Activated T-cell treated with anti-CD3 and anti-CD28 coated beads for 4 hours (primary cell): ENCODE results near the gene TCL1A.
"Not testable (repeated sequence)": the region's sequence is repeated elsewhere in the genome, so short reads cannot be mapped to it uniquely, and the experiment has no call there.

Experiments
- DNase-seq: peaks from one replicate; pipeline ENCODE4 v3.0.0-alpha.2; 2020

The TCL1A gene, protein sequence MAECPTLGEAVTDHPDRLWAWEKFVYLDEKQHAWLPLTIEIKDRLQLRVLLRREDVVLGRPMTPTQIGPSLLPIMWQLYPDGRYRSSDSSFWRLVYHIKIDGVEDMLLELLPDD

DNA sequence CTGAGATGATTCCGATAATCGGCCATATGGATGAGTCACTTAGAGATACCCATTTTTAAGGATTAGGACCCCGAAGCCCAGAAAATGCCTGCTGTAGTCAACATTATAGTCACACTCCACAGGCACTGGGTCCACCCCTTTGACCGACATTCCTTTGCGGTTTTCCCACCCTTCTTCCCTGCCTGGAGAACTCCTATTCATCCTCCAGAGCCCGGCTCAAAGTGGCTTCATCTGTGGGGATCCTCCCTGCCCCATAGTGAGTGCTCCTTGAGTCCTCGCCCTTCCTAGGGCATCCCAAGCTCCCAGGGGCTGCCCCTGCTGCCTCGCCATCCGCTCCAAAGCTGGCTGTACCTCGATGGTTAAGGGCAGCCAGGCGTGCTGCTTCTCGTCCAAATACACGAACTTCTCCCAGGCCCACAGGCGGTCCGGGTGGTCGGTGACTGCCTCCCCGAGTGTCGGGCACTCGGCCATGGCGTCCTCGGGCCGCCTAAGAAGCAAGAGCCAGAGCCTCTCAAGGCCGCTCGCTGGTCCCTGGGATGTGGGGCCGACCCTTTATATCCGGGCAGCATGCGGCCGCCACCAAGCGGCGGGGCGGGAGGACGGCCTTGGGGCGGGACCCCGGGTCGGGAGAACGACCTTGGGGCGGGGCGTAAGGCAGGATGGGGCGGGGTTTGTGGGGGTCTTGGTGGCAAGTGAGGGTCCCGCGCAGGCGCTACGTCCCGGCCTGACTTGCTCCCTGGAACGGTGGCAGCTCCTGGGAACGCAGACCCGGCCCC is at the start of gene TCL1A:
TCL1A (minus strand) TSS at position 530 of the 776 bp plus-strand sequence; CDS start at position 471, 59 bp downstream.
- no peak for DNase-seq

DNA sequence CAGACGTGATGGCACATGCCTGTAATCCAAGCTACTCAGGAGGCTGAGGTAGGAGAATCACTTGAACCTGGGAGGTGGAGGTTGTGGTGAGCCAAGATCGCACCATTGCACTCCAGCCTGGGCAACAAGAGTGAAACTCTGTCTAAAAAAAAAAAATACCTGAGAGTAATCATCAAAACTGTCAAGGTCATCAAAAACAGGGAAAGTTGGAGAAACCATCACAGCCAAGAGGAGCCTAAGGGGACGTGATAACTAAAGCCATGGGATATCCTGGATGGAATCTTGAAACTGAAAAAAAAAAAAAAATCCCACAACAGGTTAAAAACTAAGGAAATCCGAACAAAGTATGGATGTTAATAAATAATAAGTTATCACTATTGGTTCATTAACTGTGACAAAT is 49.1 kb upstream of the TCL1A start:
- DNase-seq = not testable (repeated sequence)

DNA sequence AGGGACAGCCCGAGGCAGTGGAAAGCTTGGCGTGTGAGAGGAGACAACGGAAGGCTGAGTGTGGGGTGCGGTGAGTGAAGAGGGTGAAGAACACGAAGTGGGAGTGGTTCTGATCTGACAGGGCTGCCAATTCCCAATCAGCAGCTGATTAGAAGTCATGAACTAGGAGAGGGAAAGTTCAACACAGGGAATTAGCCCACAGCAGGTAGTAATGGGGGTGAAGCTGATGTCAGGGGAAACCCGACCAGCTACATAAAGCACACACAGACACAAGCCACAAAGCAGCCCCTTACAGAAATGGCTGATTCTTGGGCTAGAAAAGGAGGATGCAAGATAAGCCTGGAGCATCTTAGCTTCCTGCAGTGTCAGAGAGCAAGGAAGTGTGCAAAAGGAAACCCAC is 47.5 kb upstream of the TCL1A start:
- DNase-seq = no peak

DNA sequence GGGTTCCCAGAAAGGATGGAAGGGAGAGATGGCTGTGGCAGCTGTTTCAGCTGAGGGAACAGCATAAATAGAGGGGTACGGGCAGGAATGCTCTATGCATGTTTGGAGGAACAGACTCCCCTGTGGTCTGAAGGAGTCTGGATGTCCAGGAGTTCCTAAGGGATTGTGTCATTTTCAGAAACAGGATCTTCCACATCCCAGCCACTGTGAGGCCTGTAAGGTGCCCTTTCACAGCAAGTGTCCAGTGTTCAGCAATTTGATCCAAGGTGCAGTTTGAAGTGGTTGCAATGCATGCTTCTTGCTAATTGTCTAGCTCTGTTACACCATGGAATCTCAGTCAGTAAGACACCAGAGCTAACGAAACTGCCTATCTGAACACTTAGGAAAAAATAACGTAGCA is 46.7 kb upstream of the TCL1A start:
- DNase-seq = no peak

DNA sequence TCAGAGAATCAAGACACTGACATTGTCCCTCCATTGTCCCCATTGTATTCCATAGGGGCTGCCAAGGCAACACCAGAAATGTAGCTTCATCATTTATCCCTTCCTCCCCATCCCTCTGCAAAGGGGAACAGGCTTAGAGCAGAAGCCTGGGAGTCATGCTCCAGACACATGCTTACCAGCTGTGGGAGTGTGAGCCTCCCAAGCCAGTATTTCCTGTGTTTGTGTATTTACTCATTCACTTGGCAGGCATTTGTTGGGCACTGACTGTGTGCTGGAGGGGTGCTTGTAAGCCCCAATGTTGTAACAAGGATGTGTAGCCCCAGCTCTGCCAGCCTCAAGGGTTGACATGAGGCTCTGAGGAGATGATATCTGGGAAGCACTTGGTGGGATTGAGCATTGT is 46.0 kb upstream of the TCL1A start:
- DNase-seq = no peak

DNA sequence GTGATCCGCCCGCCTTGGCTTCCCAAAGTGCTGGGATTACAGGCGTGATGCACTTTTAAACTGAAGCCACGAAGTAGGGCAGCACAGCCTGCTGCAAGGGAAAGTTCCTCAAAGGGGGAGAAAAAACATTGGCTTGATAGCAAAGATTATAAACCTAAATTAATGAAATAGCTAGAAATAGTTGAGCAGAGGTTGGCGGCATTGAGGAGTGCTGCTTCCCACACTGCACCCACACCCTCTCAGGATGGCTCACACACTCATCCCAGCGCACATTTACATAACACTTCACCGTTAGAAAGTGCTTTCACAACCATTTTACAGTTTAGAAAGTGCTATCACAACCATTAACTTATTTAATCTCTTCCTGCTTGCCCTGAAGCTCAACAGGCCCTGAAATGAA is 44.4 kb upstream of the TCL1A start:
- DNase-seq = no peak

DNA sequence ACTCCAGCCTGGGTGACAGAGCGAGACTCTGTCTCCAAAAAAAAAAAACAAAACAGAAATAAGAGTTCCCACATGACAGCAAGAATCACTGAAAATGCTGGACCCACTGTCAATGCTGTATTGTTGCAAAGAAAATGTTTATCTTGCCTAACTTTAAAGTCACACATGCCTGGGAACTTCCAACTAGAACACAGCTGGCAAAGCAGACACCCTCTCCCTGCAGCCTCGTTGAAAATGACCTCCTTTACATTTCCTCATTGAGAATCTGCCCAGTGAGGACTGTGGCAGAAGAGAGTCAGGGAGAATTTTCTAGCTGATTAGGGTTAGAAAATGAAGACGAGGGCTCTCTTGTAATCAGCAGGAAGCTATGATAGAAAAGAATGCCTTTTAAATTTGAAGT is 42.8 kb upstream of the TCL1A start:
- no peak for DNase-seq

DNA sequence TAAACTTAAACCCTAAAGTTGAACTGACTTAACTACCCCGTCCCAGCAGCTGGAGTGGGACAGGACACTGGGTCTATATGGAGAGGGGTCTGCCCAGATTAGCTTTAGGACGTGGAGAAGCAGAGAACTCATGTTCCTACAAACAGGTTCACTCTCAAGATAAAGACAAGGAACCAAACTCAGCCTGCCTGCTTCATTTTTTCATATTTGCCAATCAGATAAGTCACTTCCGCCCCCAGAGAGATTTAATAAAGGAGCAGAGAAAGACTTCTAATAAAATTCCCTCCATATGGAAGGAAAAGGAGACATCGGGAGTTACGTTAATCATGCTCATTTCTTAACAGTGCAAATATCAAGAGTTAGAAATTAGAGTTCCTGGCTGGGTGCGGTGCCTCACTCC is 42.2 kb upstream of the TCL1A start:
- no peak for DNase-seq

DNA sequence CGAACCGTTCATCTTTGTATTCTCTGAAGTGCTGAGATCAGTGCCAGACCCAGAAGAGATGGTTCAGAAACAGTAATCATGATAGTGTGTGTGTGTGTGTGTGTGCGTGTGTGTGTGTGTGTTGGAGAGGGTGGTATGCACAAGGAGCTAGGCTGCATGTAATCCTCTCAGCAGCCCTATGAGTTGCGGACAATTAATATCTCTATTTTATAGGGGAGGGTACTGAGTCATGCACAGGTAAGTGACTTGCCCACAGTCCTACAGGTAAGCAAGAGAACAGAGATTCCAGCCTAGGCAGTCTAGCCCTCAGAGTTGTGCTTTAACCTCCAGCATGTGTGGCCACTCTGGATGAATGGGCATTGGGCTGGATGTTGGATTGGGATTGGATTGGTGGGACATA is 27.9 kb upstream of the TCL1A start:
- no peak for DNase-seq

DNA sequence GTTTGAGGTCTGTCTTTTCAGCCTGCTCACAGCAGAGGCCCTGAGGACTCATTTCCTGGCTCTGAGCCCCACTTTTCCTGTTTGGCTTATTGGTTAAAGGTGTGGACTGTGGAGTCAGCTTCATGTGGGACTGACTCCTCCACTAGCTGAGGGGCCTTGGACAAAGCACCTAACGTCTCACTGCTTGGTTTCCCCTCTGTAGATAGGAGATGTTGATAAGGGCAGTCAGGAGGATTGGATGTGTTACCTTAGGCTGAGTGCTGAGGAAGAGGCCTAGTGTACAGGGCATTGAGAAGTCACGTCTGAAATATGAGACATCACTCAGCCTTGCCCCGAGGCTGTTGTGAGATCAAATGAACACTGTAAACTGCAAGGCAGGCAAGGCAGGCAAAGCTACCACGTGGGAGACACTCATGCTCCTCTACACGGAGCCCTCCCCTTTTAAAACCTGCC is 27.1 kb upstream of the TCL1A start:
- no peak for DNase-seq

DNA sequence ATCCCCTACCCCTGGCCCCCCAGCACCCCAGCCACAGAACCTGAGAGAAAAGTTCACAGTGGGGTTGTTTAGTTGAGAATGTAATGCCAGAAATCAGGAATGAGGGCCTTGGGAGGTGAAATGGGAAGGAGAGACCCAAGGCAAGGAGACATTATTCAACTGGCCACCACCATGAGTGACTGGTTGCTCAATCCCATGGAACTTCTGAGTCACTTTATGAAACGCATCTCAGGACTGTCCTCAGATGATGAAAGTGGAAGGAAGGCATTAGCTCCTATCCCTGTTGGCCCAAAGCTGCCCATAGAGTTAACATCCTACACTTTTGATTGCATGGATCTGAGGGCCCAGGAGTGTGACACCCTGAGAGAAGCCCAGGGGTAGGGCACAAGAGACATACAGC is 25.4 kb upstream of the TCL1A start:
- DNase-seq = no peak

DNA sequence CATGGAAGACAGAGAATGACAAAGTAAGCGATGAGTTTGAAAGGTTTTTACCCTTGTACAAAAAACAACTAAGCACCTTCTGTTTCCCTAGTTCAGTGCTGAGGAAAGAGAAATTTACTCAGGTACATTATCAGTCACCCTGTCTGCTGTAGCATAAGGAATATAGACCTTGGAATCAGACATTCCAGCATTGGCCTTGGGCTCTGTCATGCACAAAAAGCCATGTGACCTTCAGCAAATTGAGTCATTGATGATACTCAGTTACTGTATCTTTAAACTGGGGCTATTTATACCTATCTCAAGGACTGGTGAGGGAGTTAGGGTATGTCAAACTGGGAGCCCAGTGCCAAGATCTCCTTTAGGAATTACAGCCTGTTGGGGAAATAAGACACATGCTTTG is 19.3 kb upstream of the TCL1A start:
- DNase-seq = no peak

DNA sequence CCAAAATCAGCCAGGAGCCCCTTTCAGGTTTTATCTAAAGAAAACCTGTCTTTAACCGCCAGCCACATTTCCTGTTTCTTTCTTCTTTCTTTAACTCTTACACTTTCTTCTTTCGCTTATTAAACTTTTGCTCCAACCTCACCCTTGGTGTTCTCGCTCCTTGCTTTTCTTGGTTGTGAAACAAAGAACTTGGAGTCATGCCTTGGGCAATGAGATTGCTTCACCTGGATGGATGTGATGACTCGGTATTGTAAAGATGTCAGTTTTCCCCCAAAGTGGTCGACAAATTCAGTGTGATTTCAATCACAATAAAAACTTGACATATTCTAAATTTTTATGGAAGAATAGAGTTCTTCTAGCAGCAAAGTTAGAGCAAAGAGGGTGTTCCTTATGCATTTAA is 16.2 kb upstream of the TCL1A start:
- DNase-seq = no peak

DNA sequence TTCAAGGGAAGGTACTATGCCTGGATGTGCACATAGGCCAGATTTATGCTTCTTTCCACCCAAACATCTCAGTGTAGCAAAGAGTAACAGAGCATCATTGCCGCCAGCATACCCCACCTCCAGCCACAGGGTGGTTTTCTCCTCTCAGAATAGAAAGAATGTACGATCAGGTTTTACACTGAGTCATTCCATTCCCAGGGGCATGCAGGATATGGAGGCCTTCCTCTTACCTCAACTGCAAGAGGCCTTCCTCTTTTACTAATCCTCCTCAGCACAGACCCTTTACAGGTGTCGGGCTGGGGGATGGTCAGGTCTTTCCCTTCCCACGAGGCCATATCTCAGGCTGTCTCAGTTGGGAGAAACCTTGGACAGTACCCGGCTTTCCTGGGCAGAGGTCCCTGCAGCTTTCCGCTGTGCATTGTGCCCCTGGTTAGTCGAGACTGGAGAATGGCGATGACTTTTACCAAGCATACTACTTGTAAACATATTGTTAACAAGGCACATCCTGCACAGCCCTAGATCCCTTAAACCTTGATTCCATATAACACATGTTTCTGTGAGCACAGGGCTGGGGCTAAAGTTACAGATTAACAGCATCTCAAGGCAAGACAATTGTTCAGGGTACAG is 15.6 kb upstream of the TCL1A start:
- DNase-seq = not testable (repeated sequence)

DNA sequence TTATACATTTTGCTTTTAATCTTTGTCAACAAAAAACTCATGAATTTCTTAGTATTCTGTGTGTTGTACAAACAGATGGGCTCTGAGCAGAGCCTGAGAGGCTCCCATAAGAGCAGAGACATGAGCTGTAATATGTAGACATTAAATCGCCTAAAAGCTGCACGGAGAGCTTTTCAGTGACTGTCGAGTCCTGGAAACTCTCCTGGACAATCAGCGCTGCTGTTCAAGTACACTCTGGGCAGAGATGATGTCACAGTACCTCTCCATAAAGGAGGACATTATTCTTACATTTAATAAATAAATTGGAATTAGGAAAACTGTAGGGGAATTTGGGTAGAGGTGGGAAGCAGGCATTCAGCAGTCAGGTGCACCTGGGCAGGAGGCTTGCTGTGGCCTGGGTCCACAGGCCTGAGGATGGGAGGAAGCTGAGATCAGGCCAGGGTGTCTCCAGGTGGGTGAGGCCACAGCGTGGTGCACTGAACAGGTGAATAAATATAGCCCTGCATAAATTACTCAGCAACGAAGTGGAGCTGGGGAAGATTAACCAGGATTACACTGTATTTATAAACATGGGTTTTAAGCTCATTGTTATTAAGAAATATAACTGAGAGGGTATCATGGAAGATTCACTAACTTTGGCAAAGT is 13.3 kb upstream of the TCL1A start:
- DNase-seq = no peak

DNA sequence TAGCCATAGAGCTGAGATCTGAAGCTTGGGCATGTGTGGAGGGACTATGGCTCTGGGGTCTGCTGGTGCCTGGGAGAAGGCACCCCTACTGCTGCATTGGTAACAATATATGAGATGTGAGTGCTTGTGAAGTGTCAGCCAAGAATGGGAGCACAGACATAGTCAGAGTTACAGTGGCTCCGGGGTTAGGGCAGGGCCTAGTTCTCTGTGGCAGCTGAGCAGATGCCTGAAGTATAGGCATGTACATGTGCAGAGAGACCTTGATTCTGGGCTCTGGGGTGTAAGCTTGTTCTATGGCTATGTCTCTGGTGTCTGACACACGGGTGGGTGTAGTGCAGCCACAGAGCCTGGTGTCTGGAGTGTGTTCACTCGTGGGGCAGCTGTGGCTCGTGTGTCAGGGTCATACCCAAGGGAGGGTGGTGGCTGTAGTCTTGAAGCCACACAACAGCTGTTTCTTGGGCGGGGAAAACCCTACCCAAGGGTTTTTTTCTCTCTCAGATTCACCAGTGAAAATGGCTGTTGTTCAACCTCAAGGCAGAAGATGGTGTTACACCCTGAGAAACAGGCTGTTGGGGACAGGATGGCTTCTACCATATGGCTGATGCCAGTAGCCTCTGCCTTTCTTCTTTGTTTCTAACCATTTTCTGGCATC is 11.9 kb upstream of the TCL1A start:
- DNase-seq = no peak

DNA sequence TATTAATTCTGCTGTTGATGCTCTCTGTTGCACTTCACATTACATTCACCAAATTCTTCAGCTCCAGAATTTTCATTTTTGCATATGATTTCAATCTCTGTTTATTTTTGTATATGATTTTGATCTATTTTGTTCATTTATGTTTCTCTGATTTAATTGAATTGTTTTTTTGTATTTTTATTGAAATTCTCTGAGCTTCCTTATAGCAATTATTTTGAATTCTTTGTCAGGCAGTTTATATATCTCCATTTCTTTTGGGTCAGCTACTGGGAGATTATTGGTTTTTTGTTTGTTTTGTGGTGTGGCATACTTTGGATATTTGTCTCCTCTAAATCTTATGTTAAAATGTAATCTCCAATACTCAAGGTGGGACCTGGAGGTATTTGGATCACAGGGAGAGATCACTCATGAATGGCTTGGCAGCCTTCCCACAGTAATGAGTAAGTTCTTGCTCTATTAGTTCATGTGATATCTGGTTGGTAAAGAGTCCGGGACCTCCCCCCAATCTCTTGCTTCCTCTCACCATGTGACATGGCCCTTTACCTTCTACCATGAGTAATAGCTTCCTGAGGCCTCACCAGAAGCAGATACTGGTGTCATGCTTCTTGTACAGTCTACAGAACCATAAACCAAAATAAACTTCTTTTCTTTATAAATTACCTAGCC is 8.7 kb upstream of the TCL1A start:
- no peak for DNase-seq

DNA sequence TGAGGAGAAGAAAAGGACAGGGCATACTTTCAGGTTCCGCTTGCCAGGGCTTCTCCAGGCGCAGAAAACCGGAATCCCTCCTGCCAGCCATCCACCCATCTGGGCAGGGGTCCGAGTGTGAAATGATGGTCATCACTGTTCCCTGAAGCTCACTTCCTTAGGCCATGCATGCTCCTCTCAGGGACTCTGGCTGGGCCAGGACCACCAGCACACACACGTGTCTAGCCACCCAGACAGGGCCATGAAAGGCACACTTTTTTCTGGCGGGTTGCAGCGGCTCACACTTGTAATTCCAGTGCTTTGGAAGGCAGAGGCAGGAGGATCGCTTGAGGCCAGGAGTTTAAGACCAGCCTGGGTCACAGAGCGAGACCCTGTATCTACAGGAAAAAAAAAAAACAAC is 1.5 kb downstream of the TCL1A start:
- DNase-seq = no peak

DNA sequence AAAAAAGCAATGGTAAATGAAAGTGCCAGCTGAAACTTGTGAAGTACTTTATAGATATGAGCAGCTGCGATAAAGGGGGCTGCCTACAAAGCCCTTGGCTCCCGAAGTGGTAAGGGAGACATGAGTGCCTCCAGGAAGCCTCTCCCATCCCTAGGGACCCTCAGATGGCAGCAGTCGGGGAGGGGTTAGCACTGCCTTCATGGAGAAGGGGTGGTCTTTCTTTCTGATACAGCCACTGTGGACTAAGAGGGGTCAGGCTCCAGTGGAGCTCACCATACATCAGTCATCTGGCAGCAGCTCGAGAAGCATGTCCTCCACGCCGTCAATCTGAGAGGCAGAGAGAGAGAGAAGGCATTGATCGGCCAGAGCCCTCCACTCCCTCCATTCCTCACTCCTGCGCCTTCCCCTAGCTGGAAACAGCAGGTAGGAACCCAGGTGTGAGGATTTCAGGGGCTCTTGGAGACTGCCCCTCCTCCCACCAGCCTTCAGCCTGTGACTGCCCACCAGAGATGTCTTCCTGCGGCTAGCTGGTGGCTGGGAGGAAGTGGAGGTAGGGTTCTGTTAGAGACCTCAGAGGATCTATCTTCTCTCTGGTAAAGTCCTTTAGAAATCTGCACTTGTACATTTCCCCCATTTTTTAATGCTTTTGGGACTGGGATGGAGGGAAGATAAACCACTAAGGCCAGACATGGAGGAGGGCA is 2.3 kb downstream of the TCL1A start:
- no peak for DNase-seq

DNA sequence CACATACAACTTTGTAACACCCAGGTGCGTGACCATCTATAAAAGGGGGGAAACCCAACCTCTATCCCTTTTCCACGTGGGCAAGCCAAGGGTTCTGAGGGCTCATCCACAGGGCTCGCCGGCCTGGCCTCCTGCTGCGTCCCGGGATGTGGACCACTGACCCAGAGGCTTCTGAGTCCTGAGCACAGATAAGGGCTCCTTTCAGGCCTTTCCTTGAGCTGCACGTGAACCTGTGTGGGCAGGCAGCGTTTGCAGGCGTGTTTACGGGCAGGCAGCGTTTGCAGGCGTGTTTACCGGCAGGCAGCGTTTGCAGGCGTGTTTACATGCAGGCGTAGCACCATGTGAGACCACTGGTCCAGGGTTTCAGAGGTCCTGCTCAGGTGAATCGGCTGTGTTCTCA is 3.8 kb downstream of the TCL1A start:
- DNase-seq = no peak

DNA sequence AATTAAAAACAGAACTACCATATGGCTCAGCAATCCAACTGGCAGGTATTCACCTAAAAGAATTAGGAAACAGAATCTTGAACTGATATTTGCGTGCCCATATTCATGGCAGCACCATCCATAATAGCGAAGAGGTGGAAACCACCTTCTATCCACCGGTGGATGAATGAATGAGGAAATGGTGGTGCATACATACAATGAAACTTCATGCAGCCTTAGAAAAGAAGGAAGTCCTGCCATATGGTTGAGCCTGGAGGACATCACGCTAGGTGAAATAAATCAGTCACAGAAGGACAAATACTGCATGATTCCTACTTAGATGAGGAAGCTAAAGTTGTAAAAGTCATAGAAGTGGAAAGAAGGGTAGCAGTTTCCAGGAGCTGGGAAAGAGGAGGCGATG is 6.6 kb downstream of the TCL1A start:
- DNase-seq = no peak

DNA sequence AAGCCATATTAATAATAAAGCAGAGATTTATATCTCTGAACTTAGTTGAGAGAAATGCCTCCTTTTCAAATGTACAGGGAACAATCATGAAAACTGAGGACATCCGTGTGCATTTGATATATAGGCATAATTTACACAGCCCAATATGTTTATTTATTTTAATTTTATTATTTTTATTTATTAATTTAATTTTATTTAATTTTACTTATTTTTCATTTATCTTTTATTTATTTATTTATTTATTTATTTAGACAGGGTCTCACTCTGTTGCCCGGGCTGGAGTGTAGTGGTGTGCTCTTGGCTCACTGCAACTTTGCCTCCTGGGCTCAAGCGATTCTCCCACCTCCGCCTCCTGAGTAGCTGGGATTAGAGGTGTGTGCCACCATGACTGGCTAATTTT is 8.4 kb downstream of the TCL1A start:
- no peak for DNase-seq
